HL-60 (cell line): ENCODE results near the gene SMG6.

Source experiments
- DNase-seq, 2 experiments: peaks; one replicate each; pipeline ENCODE4 v3.0.0-alpha.2; 2010 to 2020; ENCODE audit warnings: low read depth in 1 of 2, low spot score in 1 of 2
- H3K27ac ChIP-seq: fragments of 250-450 bp; sonication (Bioruptor Pico); replicated peaks from 2 replicates; pipeline ENCODE4 v1.5.1; 2020; ENCODE audit warnings: mild to moderate bottlenecking, moderate library complexity
- H3K27me3 ChIP-seq: fragments of 250-450 bp; sonication (Bioruptor Pico); 2 replicates; pipeline ENCODE4 v1.5.1; 2021; ENCODE audit warnings: mild to moderate bottlenecking, moderate library complexity; ENCODE audit not compliant: insufficient read depth, poor library complexity, severe bottlenecking
- H3K4me3 ChIP-seq: replicated peaks from 2 replicates; pipeline ENCODE4 v1.5.1; 2011; ENCODE audit warnings: mild to moderate bottlenecking, control low read depth, low read length; ENCODE audit not compliant: insufficient read depth
- GABPA ChIP-seq: IDR thresholded peaks from 2 replicates; pipeline ENCODE4 v1.6.1; 2012; ENCODE audit warnings: low read depth
- POLR2AphosphoS5 ChIP-seq: IDR thresholded peaks from 2 replicates; pipeline ENCODE4 v1.6.1; 2012; ENCODE audit warnings: low read depth
- SPI1 ChIP-seq: IDR thresholded peaks from 2 replicates; pipeline ENCODE4 v1.6.1; 2012; ENCODE audit warnings: low read depth, mild to moderate bottlenecking, borderline replicate concordance
- TF ChIP-seq, protein P1 (sequence below): IDR thresholded peaks from 2 replicates; pipeline ENCODE4 v1.6.1; 2012; ENCODE audit warnings: low read depth; ENCODE audit not compliant: insufficient replicate concordance
- TF ChIP-seq, protein P2 (sequence below): IDR thresholded peaks from one replicate; pipeline ENCODE4 v1.5.1; 2011; ENCODE audit warnings: low read length, control low read depth, inconsistent platforms; ENCODE audit not compliant: insufficient read depth

SMG6 gene

GRCh38 chr17:2157675-2158395 is 145.8 kb downstream of the SMG6 start:
- peak; percentile 37; the same call in 1 of the 2 replicates for TF ChIP-seq SPI1
- TF ChIP-seq, protein P1, sequence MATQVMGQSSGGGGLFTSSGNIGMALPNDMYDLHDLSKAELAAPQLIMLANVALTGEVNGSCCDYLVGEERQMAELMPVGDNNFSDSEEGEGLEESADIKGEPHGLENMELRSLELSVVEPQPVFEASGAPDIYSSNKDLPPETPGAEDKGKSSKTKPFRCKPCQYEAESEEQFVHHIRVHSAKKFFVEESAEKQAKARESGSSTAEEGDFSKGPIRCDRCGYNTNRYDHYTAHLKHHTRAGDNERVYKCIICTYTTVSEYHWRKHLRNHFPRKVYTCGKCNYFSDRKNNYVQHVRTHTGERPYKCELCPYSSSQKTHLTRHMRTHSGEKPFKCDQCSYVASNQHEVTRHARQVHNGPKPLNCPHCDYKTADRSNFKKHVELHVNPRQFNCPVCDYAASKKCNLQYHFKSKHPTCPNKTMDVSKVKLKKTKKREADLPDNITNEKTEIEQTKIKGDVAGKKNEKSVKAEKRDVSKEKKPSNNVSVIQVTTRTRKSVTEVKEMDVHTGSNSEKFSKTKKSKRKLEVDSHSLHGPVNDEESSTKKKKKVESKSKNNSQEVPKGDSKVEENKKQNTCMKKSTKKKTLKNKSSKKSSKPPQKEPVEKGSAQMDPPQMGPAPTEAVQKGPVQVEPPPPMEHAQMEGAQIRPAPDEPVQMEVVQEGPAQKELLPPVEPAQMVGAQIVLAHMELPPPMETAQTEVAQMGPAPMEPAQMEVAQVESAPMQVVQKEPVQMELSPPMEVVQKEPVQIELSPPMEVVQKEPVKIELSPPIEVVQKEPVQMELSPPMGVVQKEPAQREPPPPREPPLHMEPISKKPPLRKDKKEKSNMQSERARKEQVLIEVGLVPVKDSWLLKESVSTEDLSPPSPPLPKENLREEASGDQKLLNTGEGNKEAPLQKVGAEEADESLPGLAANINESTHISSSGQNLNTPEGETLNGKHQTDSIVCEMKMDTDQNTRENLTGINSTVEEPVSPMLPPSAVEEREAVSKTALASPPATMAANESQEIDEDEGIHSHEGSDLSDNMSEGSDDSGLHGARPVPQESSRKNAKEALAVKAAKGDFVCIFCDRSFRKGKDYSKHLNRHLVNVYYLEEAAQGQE = no peak
- peak; percentile 60 to 79 for DNase-seq
- Histone ChIP-seq H3K27me3 (no peaks in the 10 kb centered on the region), H3K27ac (peak overlapping the region; percentile 51), H3K4me3 (no peak overlapping the region)

- no peaks in the 10 kb centered on the region for H3K27me3 ChIP-seq
- TF ChIP-seq, protein P2, sequence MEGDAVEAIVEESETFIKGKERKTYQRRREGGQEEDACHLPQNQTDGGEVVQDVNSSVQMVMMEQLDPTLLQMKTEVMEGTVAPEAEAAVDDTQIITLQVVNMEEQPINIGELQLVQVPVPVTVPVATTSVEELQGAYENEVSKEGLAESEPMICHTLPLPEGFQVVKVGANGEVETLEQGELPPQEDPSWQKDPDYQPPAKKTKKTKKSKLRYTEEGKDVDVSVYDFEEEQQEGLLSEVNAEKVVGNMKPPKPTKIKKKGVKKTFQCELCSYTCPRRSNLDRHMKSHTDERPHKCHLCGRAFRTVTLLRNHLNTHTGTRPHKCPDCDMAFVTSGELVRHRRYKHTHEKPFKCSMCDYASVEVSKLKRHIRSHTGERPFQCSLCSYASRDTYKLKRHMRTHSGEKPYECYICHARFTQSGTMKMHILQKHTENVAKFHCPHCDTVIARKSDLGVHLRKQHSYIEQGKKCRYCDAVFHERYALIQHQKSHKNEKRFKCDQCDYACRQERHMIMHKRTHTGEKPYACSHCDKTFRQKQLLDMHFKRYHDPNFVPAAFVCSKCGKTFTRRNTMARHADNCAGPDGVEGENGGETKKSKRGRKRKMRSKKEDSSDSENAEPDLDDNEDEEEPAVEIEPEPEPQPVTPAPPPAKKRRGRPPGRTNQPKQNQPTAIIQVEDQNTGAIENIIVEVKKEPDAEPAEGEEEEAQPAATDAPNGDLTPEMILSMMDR = no peak
- TF ChIP-seq SPI1 = peak; percentile 8; the same call in 1 of the 2 replicates
- H3K4me3 ChIP-seq = no peak overlapping the region
- peak in 1 of 2 experiments; percentile 41 for DNase-seq
- peak overlapping the region; percentile 51 for H3K27ac ChIP-seq
Measured at GRCh38 chr17:2157081-2157480, 146.5 kb downstream of the SMG6 start.

GRCh38 chr17:2156666-2157065 is 146.9 kb downstream of the SMG6 start:
- no peaks in the 10 kb centered on the region for H3K27me3 ChIP-seq
- TF ChIP-seq POLR2AphosphoS5 = no peak
- no peak for TF ChIP-seq GABPA
- TF ChIP-seq, protein P2 = no peak
- TF ChIP-seq, protein P1 = no peak
- no peak for TF ChIP-seq SPI1
- H3K4me3 ChIP-seq = no peak overlapping the region
- no peak for DNase-seq
- H3K27ac ChIP-seq = peak overlapping the region; percentile 51

DNA sequence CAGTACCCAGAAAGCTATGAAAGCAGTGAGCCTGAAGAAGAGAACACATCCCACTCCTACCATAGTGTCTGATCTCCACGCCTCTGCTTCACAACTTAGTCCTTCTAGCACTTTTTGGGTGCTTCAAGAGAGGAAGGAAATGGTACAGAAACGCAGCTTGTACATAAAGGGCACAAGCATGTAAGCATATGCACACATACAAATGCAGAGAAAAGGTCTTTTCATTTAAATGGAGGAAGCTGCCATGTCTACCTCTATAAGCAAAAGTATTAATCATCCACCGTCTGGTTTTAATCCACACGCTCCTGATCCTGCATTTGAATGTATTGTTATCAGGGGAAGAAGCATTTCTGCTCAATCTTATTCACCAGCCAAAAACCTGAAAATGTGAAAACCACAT is 148.0 kb downstream of the SMG6 start:
- DNase-seq = no peak
- no peak overlapping the region for H3K4me3 ChIP-seq
- no peak overlapping the region for H3K27ac ChIP-seq
- TF ChIP-seq, protein P1 = no peak
- TF ChIP-seq GABPA = no peak
- TF ChIP-seq SPI1 = no peak
- H3K27me3 ChIP-seq = no peaks in the 10 kb centered on the region
